B cell (primary cell): ENCODE results near the gene S100A7. TPM values are rescaled to one million over a fixed set of nuclear protein-coding genes. Genes with fewer than 3 reads are reported as not detected.
"Not testable (repeated sequence)": the region's sequence is repeated elsewhere in the genome, so short reads cannot be mapped to it uniquely, and the experiment has no call there.

Experiments used
- ATAC-seq: fragments of 200-7000 bp; cut with Tn5 transposase; one replicate; pipeline ENCODE4 v1.10.0; 2021; ENCODE audit warnings: low read depth, mild to moderate bottlenecking, moderate number of reproducible peaks, moderate library complexity
- CTCF ChIA-PET: fragments of 350-600 bp; sonication (Branson Sonifier 250); formaldehyde crosslinking; loops from one replicate; lab custom pipeline; 2021; ENCODE audit warnings: antibody characterized with exemption, inconsistent platforms; lab: Charles Lee
- POLR2A ChIA-PET: fragments of 350-600 bp; sonication (Branson Sonifier 250); formaldehyde crosslinking; loops from one replicate; lab custom pipeline; 2021; ENCODE audit warnings: antibody characterized with exemption; lab: Charles Lee
- DNase-seq: peaks from one replicate; pipeline ENCODE4 v3.0.0; 2013
- H2AFZ ChIP-seq: 2 replicates; pipeline ENCODE4 v1.6.1; 2012; ENCODE audit warnings: mild to moderate bottlenecking, low read depth, low read length; ENCODE audit not compliant: insufficient read depth, poor library complexity, severe bottlenecking
- H3K27ac ChIP-seq, 2 donors: 1 replicate in 1 of 2; 2 replicates in 1 of 2; pipeline ENCODE4 v1.5.1; 2012 to 2013; ENCODE audit warnings: low read length in 2 of 2, mild to moderate bottlenecking in 2 of 2, moderate library complexity in 1 of 2
- H3K27me3 ChIP-seq, 4 experiments: fragments of 200-600 bp in 1 of 4; sonication (generic) in 1 of 4; replicated peaks in 1 of 4; 1 replicate in 2 of 4; 2 replicates in 2 of 4; pipeline versions ENCODE4 v1.6.1 to v1.7.0; 2013 to 2016; ENCODE audit warnings: low read length in 3 of 4, mild to moderate bottlenecking in 2 of 4, mixed read lengths in 1 of 4, moderate library complexity in 1 of 4; ENCODE audit not compliant: insufficient read depth in 4 of 4, control insufficient read depth in 3 of 4; ENCODE audit errors: control extremely low read depth in 1 of 4
- H3K36me3 ChIP-seq, 2 experiments: replicated peaks in 1 of 2; 1 replicate in 1 of 2; 2 replicates in 1 of 2; pipeline versions ENCODE4 v1.6.1 to v1.7.1; 2013; ENCODE audit warnings: low read length in 1 of 2; ENCODE audit not compliant: insufficient read depth in 2 of 2, control insufficient read depth in 1 of 2; ENCODE audit errors: control extremely low read depth in 1 of 2, extremely low read depth in 1 of 2
- H3K4me1 ChIP-seq, 2 donors: fragments of 200-600 bp in 1 of 2; sonication (generic) in 1 of 2; 1 replicate in 1 of 2; 2 replicates in 1 of 2; pipeline versions ENCODE4 v1.5.1 to v1.6.1; 2013 to 2017; ENCODE audit warnings: low read length in 2 of 2; ENCODE audit not compliant: control insufficient read depth in 2 of 2, insufficient read depth in 2 of 2
- H3K4me2 ChIP-seq: replicated peaks from 2 replicates; pipeline ENCODE3; 2012; ENCODE audit warnings: mild to moderate bottlenecking, low read depth, low read length; ENCODE audit not compliant: poor library complexity, severe bottlenecking
- H3K4me3 ChIP-seq, 5 experiments: fragments of 200-600 bp in 1 of 5; sonication (generic) in 1 of 5; 1 replicate in 3 of 5; 2 replicates in 2 of 5; pipeline versions ENCODE4 v1.5.1 to v1.7.0; 2011 to 2016; ENCODE audit warnings: low read length in 4 of 5, mild to moderate bottlenecking in 4 of 5, low read depth in 2 of 5, control low read depth in 1 of 5, moderate library complexity in 1 of 5; ENCODE audit not compliant: insufficient read depth in 1 of 5; ENCODE audit errors: control extremely low read depth in 1 of 5, extremely low read depth in 1 of 5
- H3K79me2 ChIP-seq: fragments of 200-600 bp; sonication (generic); one replicate; pipeline ENCODE4 v1.6.0; 2016; ENCODE audit warnings: low read length; ENCODE audit not compliant: control insufficient read depth, insufficient read depth
- H3K9ac ChIP-seq: fragments of 200-600 bp; sonication (generic); 2 replicates; pipeline ENCODE4 v1.6.1; 2017; ENCODE audit warnings: mild to moderate bottlenecking, low read length, moderate library complexity
- H3K9me3 ChIP-seq, 3 donors: one replicate each; pipeline versions ENCODE4 v1.6.1 to v1.7.1; 2013; ENCODE audit warnings: low read length in 2 of 3; ENCODE audit not compliant: control insufficient read depth in 2 of 3, insufficient read depth in 1 of 3; ENCODE audit errors: control extremely low read depth in 1 of 3
- H4K20me1 ChIP-seq: 2 replicates; pipeline ENCODE4 v1.6.0; 2012; ENCODE audit warnings: mild to moderate bottlenecking, low read length; ENCODE audit not compliant: insufficient read depth, control insufficient read depth, poor library complexity, severe bottlenecking
- H3K27ac Mint-ChIP-seq: one replicate; pipeline ENCODE4 v1.8.0; 2021; ENCODE audit warnings: mixed read lengths
- H3K27me3 Mint-ChIP-seq: one replicate; pipeline ENCODE4 v1.8.0; 2021; ENCODE audit warnings: mixed read lengths
- H3K4me1 Mint-ChIP-seq: one replicate; pipeline ENCODE4 v1.8.0; 2021; ENCODE audit warnings: mixed read lengths
- H3K4me3 Mint-ChIP-seq: one replicate; pipeline ENCODE4 v1.8.0; 2021; ENCODE audit warnings: mixed read lengths
- H3K9me3 Mint-ChIP-seq: one replicate; pipeline ENCODE4 v1.8.0; 2022; ENCODE audit warnings: mixed read lengths; ENCODE audit not compliant: insufficient read depth
- CTCF ChIP-seq: fragments of 200-600 bp; IDR thresholded peaks from one replicate; pipeline ENCODE4 v1.8.0; 2022; ENCODE audit warnings: antibody characterized with exemption, mild to moderate bottlenecking
- EZH2 ChIP-seq: IDR thresholded peaks from 2 replicates; pipeline ENCODE4 v1.6.1; 2012; ENCODE audit warnings: borderline replicate concordance, low read depth, mild to moderate bottlenecking, moderate library complexity, low read length; ENCODE audit not compliant: insufficient read depth, poor library complexity, severe bottlenecking
- WGBS: methylation state at CpG from one replicate; pipeline ENCODE4 v1.1.5; 2013; ENCODE audit warnings: missing lambda C conversion rate; ENCODE audit not compliant: insufficient coverage; 5-methylcytosine and 5-hydroxymethylcytosine counted together
- intact Hi-C: fragments of 100-400 bp; cut with micrococcal nuclease; formaldehyde crosslinking; loops from one replicate; pipeline ENCODE4 v1.10.0; 2022
- polyA plus RNA-seq: library from polyadenylated mRNA; depleted of rRNA; stranded (reverse); fragments of >200 nt; gene quantifications from 2 replicates; pipeline ENCODE4 v1.2.3, GENCODE V29; 2012
- total RNA-seq, 2 donors: library from RNA; stranded (reverse); fragments of 120-200 nt in 1 of 2; gene quantifications; 1 replicate in 1 of 2; 2 replicates in 1 of 2; pipeline versions ENCODE4 v1.2.3 to v1.2.4, GENCODE V29; 2013 to 2022

S100A7 gene
- total and polyA plus RNA-seq, 2 donors (not counting 1 experiment from before 2014, with no cell fraction given), result not detected

GRCh38 chr1:153417136-153417888, 43.1 kb downstream of the S100A7 start:
- peaks cover 3% of the 10 kb centered on the region for H3K9me3 Mint-ChIP-seq
- DNase-seq, result no peak
- Histone ChIP-seq H3K9me3 (no peaks in the 10 kb centered on the region), H3K27me3 (peaks cover 0 to 13% (median 3%) of the 10 kb centered on the region in 4 experiments), H3K36me3 (no peaks in the 10 kb centered on the region), H3K27ac (no peak overlapping the region), H3K4me1 (no peaks in the 10 kb centered on the region), H3K9ac (no peak overlapping the region), H3K4me3 (no peak overlapping the region), H4K20me1 (no peaks in the 10 kb centered on the region), H2AFZ (no peak overlapping the region), H3K4me2 (no peak overlapping the region), H3K79me2 (no peaks in the 10 kb centered on the region)
- no peak overlapping the region for H3K27ac Mint-ChIP-seq
- TF ChIP-seq EZH2, result no peak
- TF ChIP-seq CTCF, result no peak
- H3K27me3 Mint-ChIP-seq, result peaks cover 24% of the 10 kb centered on the region
- no peaks in the 10 kb centered on the region for H3K4me1 Mint-ChIP-seq
- POLR2A ChIA-PET, result no interaction called here
- ATAC-seq, result no peak
- intact Hi-C loops, result no loop called here
- CTCF ChIA-PET, result no interaction called here
- no peak overlapping the region for H3K4me3 Mint-ChIP-seq
- 83% methylated on average over 9 of the region's 12 CpGs for WGBS

- ATAC-seq, result no peak
- H3K4me1 Mint-ChIP-seq, result no peaks in the 10 kb centered on the region
- no peaks in the 10 kb centered on the region for H3K36me3 ChIP-seq
- no peak within 1 kb of the TSS for H3K4me3 Mint-ChIP-seq
- intact Hi-C loops, result no loop called here
- peaks cover 3% of the 10 kb centered on the region for H3K9me3 Mint-ChIP-seq
- H3K4me1 ChIP-seq, result no peaks in the 10 kb centered on the region
- H3K27ac Mint-ChIP-seq, result no peak within 1 kb of the TSS
- no peak within 1 kb of the TSS for H2AFZ ChIP-seq
- H3K27me3 ChIP-seq, result peaks cover 0 to 13% (median 2%) of the 10 kb centered on the region in 4 experiments
- POLR2A ChIA-PET, result no interaction called here
- H3K27ac ChIP-seq, result no peak within 1 kb of the TSS
- DNase-seq, result no peak
- 73% methylated on average over 4 of the region's 6 CpGs for WGBS
- H3K4me2 ChIP-seq, result no peak within 1 kb of the TSS
- CTCF ChIA-PET, result no interaction called here
- no peaks in the 10 kb centered on the region for H3K79me2 ChIP-seq
- no peak within 1 kb of the TSS for H3K9ac ChIP-seq
- TF ChIP-seq CTCF (no peak), EZH2 (no peak)
- H4K20me1 ChIP-seq, result no peaks in the 10 kb centered on the region
- peaks cover 21% of the 10 kb centered on the region for H3K27me3 Mint-ChIP-seq
- no peak within 1 kb of the TSS for H3K4me3 ChIP-seq
- no peaks in the 10 kb centered on the region for H3K9me3 ChIP-seq
These were observed 44.4 kb downstream of the S100A7 start, which contains the start of gene S100A7A for GRCh38 chr1:153415850-153416570. S100A7A (plus strand) TSS chr1:153416520; CDS start chr1:153418083, 1,563 bp downstream.

GRCh38 chr1:153413961-153414360, 46.5 kb downstream of the S100A7 start:
- ATAC-seq, DNase-seq, POLR2A ChIA-PET: not testable (repeated sequence)

More at GRCh38 chr1:153413961-153414360, 46.5 kb downstream of the S100A7 start:
- H3K27me3 ChIP-seq, H3K9me3 Mint-ChIP-seq, CTCF ChIA-PET, H3K27ac ChIP-seq, H3K4me3 ChIP-seq, intact Hi-C loops, H3K4me1 ChIP-seq, H3K4me3 Mint-ChIP-seq, H3K4me1 Mint-ChIP-seq, H3K27ac Mint-ChIP-seq, H2AFZ ChIP-seq, H3K36me3 ChIP-seq, H3K4me2 ChIP-seq, H3K9ac ChIP-seq, H3K9me3 ChIP-seq, H4K20me1 ChIP-seq, H3K79me2 ChIP-seq: not testable (repeated sequence)
- H3K27me3 Mint-ChIP-seq, result peaks cover 23% of the 10 kb centered on the region
